WTC11 (cell line): ENCODE measurements around the gene SOWAHB. TPM values are rescaled to one million over a fixed set of nuclear protein-coding genes. Genes with fewer than 3 reads are reported as not detected.
A peak's percentile ranks its signal among the peaks of the same experiment; 100 is the strongest.

Source experiments
- ATAC-seq: fragments of 200-7000 bp; cut with Tn5 transposase; 2 replicates; pipeline ENCODE4 v1.10.0; 2021; ENCODE audit warnings: mild to moderate bottlenecking, moderate library complexity
- Bru-seq: library from RNA; stranded (reverse); fragments of 400-500 nt; gene quantifications from one replicate; lab custom pipeline; 2021; lab: Mats Ljungman, UMichigan
- CTCF ChIA-PET: fragments of 300-600 bp; sonication (Branson Sonifier 250); formaldehyde crosslinking; loops from one replicate; lab custom pipeline; 2021; ENCODE audit warnings: antibody characterized with exemption; lab: Charles Lee
- POLR2A ChIA-PET: fragments of 350-600 bp; sonication (Branson Sonifier 250); formaldehyde crosslinking; loops from one replicate; lab custom pipeline; 2021; ENCODE audit warnings: antibody characterized with exemption; lab: Charles Lee
- DNase-seq: peaks from one replicate; pipeline ENCODE4 v3.0.0; 2021; ENCODE audit warnings: low spot score
- H3K27ac Mint-ChIP-seq: 2 replicates; pipeline ENCODE4 v1.8.0; 2021; ENCODE audit warnings: mixed read lengths
- H3K27me3 Mint-ChIP-seq: 2 replicates; pipeline ENCODE4 v1.8.0; 2021; ENCODE audit warnings: low read depth, mild to moderate bottlenecking, moderate library complexity, mixed read lengths
- H3K36me3 Mint-ChIP-seq: 2 replicates; pipeline ENCODE4 v1.8.0; 2021; ENCODE audit warnings: mixed read lengths
- H3K4me1 Mint-ChIP-seq: 2 replicates; pipeline ENCODE4 v1.8.0; 2022; ENCODE audit warnings: mixed read lengths
- H3K4me3 Mint-ChIP-seq: 2 replicates; pipeline ENCODE4 v1.8.0; 2021; ENCODE audit warnings: mild to moderate bottlenecking, moderate library complexity, mixed read lengths
- H3K9me3 Mint-ChIP-seq: 2 replicates; pipeline ENCODE4 v1.8.0; 2021; ENCODE audit warnings: mixed read lengths
- ATF3 ChIP-seq: sonication (generic); formaldehyde crosslinking; conservative IDR thresholded peaks from 2 replicates; pipeline ENCODE4 v1.8.1; 2022; ENCODE audit warnings: mild to moderate bottlenecking, missing genetic modification reagents
- E2F4 ChIP-seq: sonication (generic); formaldehyde crosslinking; IDR thresholded peaks from 2 replicates; pipeline ENCODE4 v1.8.1; 2022; ENCODE audit warnings: low read depth, mild to moderate bottlenecking, moderate library complexity, missing genetic modification reagents, borderline replicate concordance
- ERG ChIP-seq: fragments of 250-450 bp; sonication (Bioruptor Pico); IDR thresholded peaks from 2 replicates; pipeline ENCODE4 v1.8.0; 2021; ENCODE audit warnings: mild to moderate bottlenecking
- ESRRA ChIP-seq: sonication (generic); formaldehyde crosslinking; IDR thresholded peaks from 2 replicates; pipeline ENCODE4 v1.8.1; 2022; ENCODE audit warnings: mild to moderate bottlenecking, missing genetic modification reagents, borderline replicate concordance
- ETV6 ChIP-seq: sonication (generic); formaldehyde crosslinking; IDR thresholded peaks from 2 replicates; pipeline ENCODE4 v1.8.1; 2022; ENCODE audit warnings: mild to moderate bottlenecking, missing genetic modification reagents
- JAZF1 ChIP-seq: fragments of 250-450 bp; sonication (Bioruptor Pico); IDR thresholded peaks from 2 replicates; pipeline ENCODE4 v1.9.0; 2021; ENCODE audit warnings: moderate library complexity, mild to moderate bottlenecking, inconsistent platforms
- JUN ChIP-seq: sonication (generic); formaldehyde crosslinking; IDR thresholded peaks from 2 replicates; pipeline ENCODE4 v1.8.0; 2023; ENCODE audit warnings: mild to moderate bottlenecking, missing genetic modification reagents
- NFATC4 ChIP-seq: fragments of 250-450 bp; sonication (Bioruptor Pico); IDR thresholded peaks from 2 replicates; pipeline ENCODE4 v1.9.0; 2021; ENCODE audit warnings: mild to moderate bottlenecking
- RELA ChIP-seq: sonication (generic); formaldehyde crosslinking; IDR thresholded peaks from 2 replicates; pipeline ENCODE4 v1.8.1; 2022; ENCODE audit warnings: missing genetic modification reagents, mild to moderate bottlenecking, borderline replicate concordance
- RORB ChIP-seq: fragments of 250-450 bp; sonication (Bioruptor Pico); IDR thresholded peaks from 2 replicates; pipeline ENCODE4 v1.9.0; 2021; ENCODE audit warnings: mild to moderate bottlenecking
- TEAD4 ChIP-seq: sonication (generic); formaldehyde crosslinking; IDR thresholded peaks from 2 replicates; pipeline ENCODE4 v1.8.0; 2022; ENCODE audit warnings: mild to moderate bottlenecking, missing genetic modification reagents
- TP53 ChIP-seq: sonication (generic); formaldehyde crosslinking; IDR thresholded peaks from 2 replicates; pipeline ENCODE4 v1.8.1; 2023; ENCODE audit warnings: mild to moderate bottlenecking, missing genetic modification reagents
- ZNF219 ChIP-seq: sonication (generic); formaldehyde crosslinking; IDR thresholded peaks from 2 replicates; pipeline ENCODE4 v1.8.0; 2023; ENCODE audit warnings: missing genetic modification reagents, mild to moderate bottlenecking, borderline replicate concordance
- ZNF232 ChIP-seq: sonication (generic); formaldehyde crosslinking; IDR thresholded peaks from 2 replicates; pipeline ENCODE4 v1.8.0; 2022; ENCODE audit warnings: mild to moderate bottlenecking, missing genetic modification reagents
- ZNF263 ChIP-seq: sonication (generic); formaldehyde crosslinking; IDR thresholded peaks from 2 replicates; pipeline ENCODE4 v1.8.1; 2022; ENCODE audit warnings: low read depth, mild to moderate bottlenecking, moderate library complexity, missing genetic modification reagents
- ZNF317 ChIP-seq: sonication (generic); formaldehyde crosslinking; IDR thresholded peaks from 2 replicates; pipeline ENCODE4 v1.8.1; 2023; ENCODE audit warnings: low read depth, mild to moderate bottlenecking, moderate library complexity, missing genetic modification reagents, borderline replicate concordance
- ZNF423 ChIP-seq: fragments of 250-450 bp; sonication (Bioruptor Pico); IDR thresholded peaks from 2 replicates; pipeline ENCODE4 v2.1.2; 2022; ENCODE audit warnings: mild to moderate bottlenecking, moderate library complexity
- ZNF532 ChIP-seq: fragments of 250-450 bp; sonication (Bioruptor Pico); IDR thresholded peaks from 2 replicates; pipeline ENCODE4 v1.9.0; 2021; ENCODE audit warnings: mild to moderate bottlenecking, borderline replicate concordance
- long read RNA-seq, 3 experiments: library from RNA in 1 of 3; library from capped mRNA in 1 of 3; library from polyadenylated mRNA in 1 of 3; unstranded in 2 of 3; stranded (forward) in 1 of 3; transcript quantifications; one replicate each; pipeline ENCODE4 v2.0.0, GENCODE V29; 2021
- total RNA-seq: library from RNA; stranded (reverse); gene quantifications from 3 replicates; pipeline ENCODE4 v1.2.3, GENCODE V29; 2021
- TF ChIP-seq, protein P1 (sequence below): sonication (generic); formaldehyde crosslinking; IDR thresholded peaks from 2 replicates; pipeline ENCODE4 v1.8.0; 2022; ENCODE audit warnings: mild to moderate bottlenecking, missing genetic modification reagents
- TF ChIP-seq, protein P2 (sequence below): fragments of 250-450 bp; sonication (Bioruptor Pico); IDR thresholded peaks from 2 replicates; pipeline ENCODE4 v1.9.0; 2021; ENCODE audit warnings: moderate library complexity, mild to moderate bottlenecking, inconsistent platforms, borderline replicate concordance
- TF ChIP-seq, protein P3 (sequence below): sonication (generic); formaldehyde crosslinking; IDR thresholded peaks from 2 replicates; pipeline ENCODE4 v1.8.0; 2022; ENCODE audit warnings: mild to moderate bottlenecking, missing genetic modification reagents

The SOWAHB gene, protein sequence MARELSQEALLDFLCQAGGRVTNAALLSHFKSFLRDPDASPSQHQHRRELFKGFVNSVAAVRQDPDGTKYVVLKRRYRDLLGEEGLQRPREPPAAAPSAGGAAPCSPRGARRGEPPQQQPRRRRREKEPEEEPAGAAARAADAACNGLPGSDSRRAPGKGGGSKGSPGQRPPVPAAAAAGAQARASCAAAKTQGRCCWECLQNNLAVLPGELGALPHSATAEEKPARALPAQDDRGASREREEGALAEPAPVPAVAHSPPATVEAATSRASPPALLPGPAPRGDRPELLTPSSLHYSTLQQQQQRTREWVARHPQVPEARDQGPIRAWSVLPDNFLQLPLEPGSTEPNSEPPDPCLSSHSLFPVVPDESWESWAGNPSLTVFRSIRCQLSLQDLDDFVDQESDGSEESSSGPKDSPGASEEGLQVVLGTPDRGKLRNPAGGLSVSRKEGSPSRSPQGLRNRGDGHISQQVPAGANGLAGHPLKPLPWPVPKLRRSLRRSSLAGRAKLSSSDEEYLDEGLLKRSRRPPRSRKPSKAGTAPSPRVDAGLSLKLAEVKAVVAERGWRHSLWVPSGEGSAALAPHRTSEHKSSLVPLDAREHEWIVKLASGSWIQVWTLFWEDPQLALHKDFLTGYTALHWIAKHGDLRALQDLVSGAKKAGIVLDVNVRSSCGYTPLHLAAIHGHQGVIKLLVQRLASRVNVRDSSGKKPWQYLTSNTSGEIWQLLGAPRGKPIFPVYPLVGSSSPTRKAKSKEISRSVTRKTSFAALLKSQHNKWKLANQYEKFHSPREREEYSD
- 1.3 to 1.6 TPM (median 1.5 TPM) in 3 replicates for total RNA-seq
- percentile 34 among the genes with signal in this experiment for Bru-seq, nascent RNA
- long read RNA-seq, experiment 1, partial matches to known transcripts = 0 of 4 reads
- long read RNA-seq, experiment 1, other reads (novel, unspliced or antisense) = 0 of 4 reads
- long read RNA-seq, experiment 2, partial matches to known transcripts = 0 of 2 reads
- long read RNA-seq, experiment 2, other reads (novel, unspliced or antisense) = 1 of 2 reads
- long read RNA-seq, experiment 3, partial matches to known transcripts = 0 of 1 reads
- long read RNA-seq, experiment 3, other reads (novel, unspliced or antisense) = 0 of 1 reads

GRCh38 chr4:76897536-76898384 lies at the start of gene SOWAHB:
Gene SOWAHB (minus strand): TSS chr4:76898144. CDS start chr4:76897849, 295 bp downstream.
- CTCF ChIA-PET = interaction anchor here (0.7 to 1.3 kb wide), 9 partner anchors 10 to 198 kb away, joined by 3 to 6 read pairs (median 4); partner anchors contain the start of gene SEPTIN11
- peak within 1 kb of the TSS; percentile 75 for H3K4me3 Mint-ChIP-seq
- DNase-seq = peak; percentile 74
- POLR2A ChIA-PET = interaction anchor here (0.7 to 1.5 kb wide), 3 partner anchors 52 to 441 kb away, joined by 3 to 6 read pairs (median 4); partner anchors contain the start of gene SEPTIN11
- ATAC-seq = peak; percentile 78
- H3K27ac Mint-ChIP-seq = no peak within 1 kb of the TSS
- peaks cover 14% of the 10 kb centered on the region for H3K4me1 Mint-ChIP-seq
- H3K9me3 Mint-ChIP-seq = no peaks in the 10 kb centered on the region
- H3K27me3 Mint-ChIP-seq = peaks cover 63% of the 10 kb centered on the region
- H3K36me3 Mint-ChIP-seq = no peaks in the 10 kb centered on the region
- TF ChIP-seq TP53 (CRISPR knock-in tag) (no peak), TEAD4 (no peak), RELA (CRISPR knock-in tag) (0 out of 2 replicates have a peak, but pooled peaks have one; percentile 50), ERG (CRISPR knock-in tag) (no peak), ZNF219 (CRISPR knock-in tag) (no peak), ZNF317 (CRISPR knock-in tag) (0 out of 2 replicates have a peak, but pooled peaks have one; percentile 13), NFATC4 (no peak), ZNF423 (CRISPR knock-in tag) (peak; percentile 55), ZNF532 (CRISPR knock-in tag) (no peak), ATF3 (CRISPR knock-in tag) (no peak), RORB (no peak), ESRRA (CRISPR knock-in tag) (no peak), E2F4 (CRISPR knock-in tag) (no peak), JUN (CRISPR knock-in tag) (no peak), JAZF1 (CRISPR knock-in tag) (no peak), ZNF263 (CRISPR knock-in tag) (no peak), ZNF232 (CRISPR knock-in tag) (no peak), ETV6 (CRISPR knock-in tag) (0 out of 2 replicates have a peak, but pooled peaks have one; percentile 16)
- TF ChIP-seq, protein P1, sequence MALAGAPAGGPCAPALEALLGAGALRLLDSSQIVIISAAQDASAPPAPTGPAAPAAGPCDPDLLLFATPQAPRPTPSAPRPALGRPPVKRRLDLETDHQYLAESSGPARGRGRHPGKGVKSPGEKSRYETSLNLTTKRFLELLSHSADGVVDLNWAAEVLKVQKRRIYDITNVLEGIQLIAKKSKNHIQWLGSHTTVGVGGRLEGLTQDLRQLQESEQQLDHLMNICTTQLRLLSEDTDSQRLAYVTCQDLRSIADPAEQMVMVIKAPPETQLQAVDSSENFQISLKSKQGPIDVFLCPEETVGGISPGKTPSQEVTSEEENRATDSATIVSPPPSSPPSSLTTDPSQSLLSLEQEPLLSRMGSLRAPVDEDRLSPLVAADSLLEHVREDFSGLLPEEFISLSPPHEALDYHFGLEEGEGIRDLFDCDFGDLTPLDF (CRISPR knock-in tag) = 0 out of 2 replicates have a peak, but pooled peaks have one; percentile 4
- TF ChIP-seq, protein P2, sequence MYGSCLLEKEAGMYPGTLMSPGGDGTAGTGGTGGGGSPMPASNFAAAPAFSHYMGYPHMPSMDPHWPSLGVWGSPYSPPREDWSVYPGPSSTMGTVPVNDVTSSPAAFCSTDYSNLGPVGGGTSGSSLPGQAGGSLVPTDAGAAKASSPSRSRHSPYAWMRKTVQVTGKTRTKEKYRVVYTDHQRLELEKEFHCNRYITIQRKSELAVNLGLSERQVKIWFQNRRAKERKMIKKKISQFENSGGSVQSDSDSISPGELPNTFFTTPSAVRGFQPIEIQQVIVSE (CRISPR knock-in tag) = no peak
- TF ChIP-seq, protein P3, sequence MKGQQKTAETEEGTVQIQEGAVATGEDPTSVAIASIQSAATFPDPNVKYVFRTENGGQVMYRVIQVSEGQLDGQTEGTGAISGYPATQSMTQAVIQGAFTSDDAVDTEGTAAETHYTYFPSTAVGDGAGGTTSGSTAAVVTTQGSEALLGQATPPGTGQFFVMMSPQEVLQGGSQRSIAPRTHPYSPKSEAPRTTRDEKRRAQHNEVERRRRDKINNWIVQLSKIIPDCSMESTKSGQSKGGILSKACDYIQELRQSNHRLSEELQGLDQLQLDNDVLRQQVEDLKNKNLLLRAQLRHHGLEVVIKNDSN (CRISPR knock-in tag) = 0 out of 2 replicates have a peak, but pooled peaks have one; percentile 36
